ENCODE data around the gene ZNF511. TPM values are rescaled to one million over a fixed set of nuclear protein-coding genes. Genes with fewer than 3 reads are reported as not detected.

Gene ZNF511
- total and polyA plus RNA-seq, 4 experiments from 2014 or later: 31.5 to 107 (median 51.0) TPM

DNA sequence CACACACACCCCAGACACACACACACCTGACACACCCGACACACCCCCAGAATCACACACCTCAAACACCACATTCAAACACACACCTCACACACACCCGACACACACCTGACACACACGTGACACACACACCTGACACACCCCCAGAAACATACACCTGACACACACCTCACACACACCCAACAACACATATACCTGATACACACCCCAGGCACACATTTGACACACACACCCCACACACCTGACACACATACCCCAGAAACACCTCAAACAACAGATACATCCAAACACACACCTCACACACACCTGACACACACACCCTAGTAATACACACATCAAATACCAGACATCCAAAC is 28.6 kb downstream of the ZNF511 start:
- H3K4me3 Mint-ChIP-seq: no peak overlapping the region
- CTCF ChIA-PET (ENCODE audit: partially characterized antibody): interaction anchor here (1.4 kb wide), 1 partner anchor 9 kb away, joined by 4 read pairs; no protein-coding TSS in a partner anchor

DNA sequence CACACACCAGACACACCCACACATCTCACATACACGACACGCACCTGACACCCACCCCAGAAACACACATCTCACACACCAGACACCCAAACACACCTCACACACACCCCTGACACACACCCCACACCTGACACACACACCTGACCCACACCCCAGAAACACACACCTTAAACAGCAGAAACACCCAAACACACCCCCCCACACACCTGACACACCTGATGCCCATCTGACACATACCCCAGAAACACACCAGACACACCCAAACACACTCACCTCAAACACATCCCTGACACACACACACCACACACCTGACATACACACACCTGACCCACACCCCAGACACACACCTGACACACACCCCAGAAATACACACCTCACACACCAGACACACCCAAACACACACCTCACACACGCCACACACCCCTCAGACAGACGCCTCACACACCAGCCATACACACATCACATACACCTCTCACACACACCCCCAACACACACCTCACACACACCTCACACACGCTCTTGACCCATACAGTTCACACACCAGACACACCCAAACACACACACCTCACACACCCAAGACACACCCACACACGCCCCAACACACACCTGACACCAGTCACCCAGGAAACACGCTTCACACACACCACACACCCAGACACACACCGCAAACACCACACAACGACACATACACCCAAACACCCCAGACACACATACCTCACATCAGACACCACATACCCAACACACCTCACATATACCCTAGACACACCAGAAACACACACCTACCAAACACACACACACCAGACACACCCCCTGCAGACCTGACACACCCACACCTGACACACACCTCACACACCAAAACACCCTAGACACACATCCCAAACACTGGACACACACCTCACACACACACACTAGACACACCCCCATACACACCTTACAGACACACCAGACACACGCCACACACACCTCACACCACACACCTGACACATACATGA is 29.7 kb downstream of the ZNF511 start:
- H3K9me3 ChIP-seq (ENCODE audit: control insufficient read depth in 1 of 2, low read length in 2 of 2): no peaks in the 10 kb centered on the region

More for the DNA sequence above, 28.6 kb downstream of the ZNF511 start:
- H3K9me3 ChIP-seq (ENCODE audit: control insufficient read depth in 1 of 2, low read length in 2 of 2): no peaks in the 10 kb centered on the region
- POLR2A ChIA-PET (ENCODE audit: partially characterized antibody): interaction anchor here (1.1 to 2.0 kb wide), 4 partner anchors 9 to 62 kb away, joined by 4 to 12 read pairs (median 5); partner anchors contain the start of genes FUOM and PRAP1
- H3K27me3 ChIP-seq (ENCODE audit: insufficient read depth, low read length): no peaks in the 10 kb centered on the region
- intact Hi-C loops (cut with micrococcal nuclease): loop anchor here (2.0 kb wide), 2 partner anchors 21 to 29 kb away; partner anchors contain the start of genes FUOM, TUBGCP2 and ZNF511
- no peak for DNase-seq
- Mint-ChIP-seq H3K27me3 (peaks cover 0 to 5% of the 10 kb centered on the region in 2 donors), H3K4me1 (peaks cover 0 to 17% (median 3%) of the 10 kb centered on the region in 4 donors), H3K36me3 (no peaks in the 10 kb centered on the region), H3K27ac (no peak overlapping the region), H3K9me3 (peaks cover 0 to 6% (median 0%) of the 10 kb centered on the region in 8 donors)
- H3K36me3 ChIP-seq (ENCODE audit: insufficient read depth, low read length): no peaks in the 10 kb centered on the region
- H3K4me3 ChIP-seq (ENCODE audit: low read length in 2 of 2): no peak overlapping the region
- peaks cover 25% of the 10 kb centered on the region for H3K4me1 ChIP-seq (ENCODE audit: insufficient read depth, low read length)
- no peak overlapping the region for H3K27ac ChIP-seq (ENCODE audit: low read depth, low read length)

DNA sequence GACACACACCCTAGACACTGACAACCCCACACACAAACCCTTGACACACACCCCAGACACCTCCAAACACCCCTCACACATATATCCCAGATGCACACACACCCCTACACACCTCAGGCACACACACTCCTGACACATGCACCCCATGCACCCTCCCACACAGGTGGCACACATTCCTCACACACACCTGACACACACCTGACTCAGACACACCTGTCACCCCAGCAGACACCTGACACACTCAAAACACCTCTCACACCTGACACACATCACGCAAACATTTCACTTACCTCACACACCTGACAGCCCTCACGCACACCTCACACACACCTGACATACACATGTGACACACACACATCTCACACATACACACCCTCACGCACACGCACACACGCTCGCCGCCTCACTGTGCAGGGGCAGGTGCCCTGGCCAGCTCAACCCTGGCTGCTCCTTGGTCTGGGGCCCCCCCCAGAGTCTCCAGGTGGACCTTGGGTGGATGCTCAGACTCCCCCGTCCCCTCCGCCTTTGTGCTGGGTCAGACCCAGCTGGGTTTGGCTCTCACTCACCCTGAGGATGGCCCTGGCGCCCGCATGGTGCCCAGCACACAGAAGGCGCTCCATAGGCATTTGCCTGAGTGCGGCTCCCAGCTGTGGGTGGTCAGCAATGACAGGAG is 31.1 kb downstream of the ZNF511 start:
- Histone ChIP-seq H3K4me3 (ENCODE audit: low read length in 2 of 2) (no peak overlapping the region), H3K27me3 (ENCODE audit: insufficient read depth, low read length) (peaks cover 7% of the 10 kb centered on the region), H3K4me1 (ENCODE audit: insufficient read depth, low read length) (peaks cover 25% of the 10 kb centered on the region), H3K9me3 (ENCODE audit: control insufficient read depth in 1 of 2, low read length in 2 of 2) (no peaks in the 10 kb centered on the region), H3K27ac (ENCODE audit: low read depth, low read length) (no peak overlapping the region), H3K36me3 (ENCODE audit: insufficient read depth, low read length) (no peaks in the 10 kb centered on the region)
- H3K9me3 Mint-ChIP-seq: no peaks in the 10 kb centered on the region
- H3K36me3 Mint-ChIP-seq: no peaks in the 10 kb centered on the region
- H3K27ac Mint-ChIP-seq: no peak overlapping the region
- intact Hi-C loops (cut with micrococcal nuclease): no loop called here
- no peak for DNase-seq
- CTCF ChIA-PET (ENCODE audit: partially characterized antibody): no interaction called here
- POLR2A ChIA-PET (ENCODE audit: partially characterized antibody): no interaction called here
- peaks cover 0 to 9% (median 2%) of the 10 kb centered on the region in 4 donors for H3K4me1 Mint-ChIP-seq
- no peak overlapping the region for H3K4me3 Mint-ChIP-seq
- H3K27me3 Mint-ChIP-seq: peaks cover 7 to 16% of the 10 kb centered on the region in 2 donors

More for the DNA sequence above, 29.7 kb downstream of the ZNF511 start:
- Histone ChIP-seq H3K36me3 (ENCODE audit: insufficient read depth, low read length) (no peaks in the 10 kb centered on the region), H3K4me3 (ENCODE audit: low read length in 2 of 2) (no peak overlapping the region), H3K27me3 (ENCODE audit: insufficient read depth, low read length) (peaks cover 7% of the 10 kb centered on the region), H3K27ac (ENCODE audit: low read depth, low read length) (no peak overlapping the region), H3K4me1 (ENCODE audit: insufficient read depth, low read length) (peaks cover 25% of the 10 kb centered on the region)
- no peak overlapping the region for H3K27ac Mint-ChIP-seq
- DNase-seq: peak in 1 of 5 donors; percentile 29
- POLR2A ChIA-PET (ENCODE audit: partially characterized antibody): no interaction called here
- peaks cover 0 to 12% (median 3%) of the 10 kb centered on the region in 4 donors for H3K4me1 Mint-ChIP-seq
- intact Hi-C loops (cut with micrococcal nuclease): no loop called here
- no peaks in the 10 kb centered on the region for H3K36me3 Mint-ChIP-seq
- no peak overlapping the region for H3K4me3 Mint-ChIP-seq
- H3K9me3 Mint-ChIP-seq: peaks cover 0 to 2% (median 0%) of the 10 kb centered on the region in 8 donors
- H3K27me3 Mint-ChIP-seq: peaks cover 2 to 8% of the 10 kb centered on the region in 2 donors
- CTCF ChIA-PET (ENCODE audit: partially characterized antibody): no interaction called here

DNA sequence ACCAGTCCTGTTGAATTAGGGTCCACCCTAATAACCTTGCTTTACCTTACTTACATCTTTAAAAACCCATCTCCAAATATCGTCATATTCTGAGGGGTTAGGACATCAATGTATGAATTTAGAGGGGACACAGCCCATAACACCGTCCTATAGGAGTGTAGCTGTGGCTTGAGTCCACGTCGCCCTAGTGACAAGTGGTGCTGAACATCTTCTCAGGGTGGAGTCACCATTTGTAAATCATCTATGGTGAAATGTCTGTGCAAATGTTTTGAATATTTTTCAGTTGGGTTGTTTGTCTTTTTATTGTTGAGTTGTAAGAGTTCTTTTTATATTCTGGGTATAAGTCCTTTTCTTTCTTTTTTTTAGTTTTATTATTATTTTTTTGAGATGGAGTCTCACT is 33.3 kb downstream of the ZNF511 start:
- no peak for DNase-seq
- intact Hi-C loops (cut with micrococcal nuclease): no loop called here
- H3K36me3 Mint-ChIP-seq: no peaks in the 10 kb centered on the region
- no peak overlapping the region for H3K27ac ChIP-seq (ENCODE audit: low read depth, low read length)
- POLR2A ChIA-PET (ENCODE audit: partially characterized antibody): no interaction called here
- peaks cover 10% of the 10 kb centered on the region for H3K4me1 ChIP-seq (ENCODE audit: insufficient read depth, low read length)
- H3K27me3 ChIP-seq (ENCODE audit: insufficient read depth, low read length): peaks cover 7% of the 10 kb centered on the region
- no peak overlapping the region for H3K4me3 Mint-ChIP-seq
- CTCF ChIA-PET (ENCODE audit: partially characterized antibody): interaction anchor here (2.0 kb wide), 1 partner anchor 13 kb away, joined by 6 read pairs; no protein-coding TSS in a partner anchor
- no peaks in the 10 kb centered on the region for H3K4me1 Mint-ChIP-seq
- H3K27me3 Mint-ChIP-seq: peaks cover 16 to 27% of the 10 kb centered on the region in 2 donors
- H3K4me3 ChIP-seq (ENCODE audit: low read length in 2 of 2): no peak overlapping the region
- no peaks in the 10 kb centered on the region for H3K9me3 ChIP-seq (ENCODE audit: control insufficient read depth in 1 of 2, low read length in 2 of 2)
- no peaks in the 10 kb centered on the region for H3K9me3 Mint-ChIP-seq
- no peak overlapping the region for H3K27ac Mint-ChIP-seq
- H3K36me3 ChIP-seq (ENCODE audit: insufficient read depth, low read length): no peaks in the 10 kb centered on the region

DNA sequence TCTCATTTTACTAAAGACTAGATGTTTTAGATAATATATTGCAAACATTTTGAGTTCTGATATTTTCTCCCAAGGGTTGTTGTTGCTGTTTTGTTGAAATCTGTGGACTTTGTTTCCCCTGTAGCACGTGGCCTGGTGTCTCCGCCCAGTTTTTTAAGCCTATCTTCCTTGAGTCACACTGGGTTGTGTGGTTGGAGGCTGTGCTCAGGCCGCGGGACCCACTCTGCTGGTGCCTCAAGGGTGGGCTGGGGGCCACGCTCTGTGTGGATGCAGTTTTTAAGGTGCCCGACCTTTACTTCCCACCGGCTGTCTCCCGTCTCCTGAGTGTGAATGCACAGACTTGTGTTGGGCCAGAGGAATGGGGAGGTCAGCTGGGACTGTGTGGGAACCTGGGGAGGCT is 34.2 kb downstream of the ZNF511 start:
- no peaks in the 10 kb centered on the region for H3K36me3 Mint-ChIP-seq
- Histone ChIP-seq H3K4me1 (ENCODE audit: insufficient read depth, low read length) (peaks cover under 1% of the 10 kb centered on the region), H3K9me3 (ENCODE audit: control insufficient read depth in 1 of 2, low read length in 2 of 2) (no peaks in the 10 kb centered on the region), H3K36me3 (ENCODE audit: insufficient read depth, low read length) (no peaks in the 10 kb centered on the region), H3K27me3 (ENCODE audit: insufficient read depth, low read length) (peaks cover 7% of the 10 kb centered on the region), H3K27ac (ENCODE audit: low read depth, low read length) (no peak overlapping the region), H3K4me3 (ENCODE audit: low read length in 2 of 2) (no peak overlapping the region)
- ChIA-PET POLR2A (ENCODE audit: partially characterized antibody) (interaction anchor here (2.0 kb wide), 1 partner anchor 11 kb away, joined by 5 read pairs; no protein-coding TSS in a partner anchor), CTCF (ENCODE audit: partially characterized antibody) (interaction anchor here (2.0 kb wide), 1 partner anchor 14 kb away, joined by 6 read pairs; no protein-coding TSS in a partner anchor)
- H3K9me3 Mint-ChIP-seq: no peaks in the 10 kb centered on the region
- no peak for DNase-seq
- intact Hi-C loops (cut with micrococcal nuclease): no loop called here
- H3K27ac Mint-ChIP-seq: no peak overlapping the region
- peaks cover 16 to 27% of the 10 kb centered on the region in 2 donors for H3K27me3 Mint-ChIP-seq
- no peaks in the 10 kb centered on the region for H3K4me1 Mint-ChIP-seq
- H3K4me3 Mint-ChIP-seq: no peak overlapping the region

DNA sequence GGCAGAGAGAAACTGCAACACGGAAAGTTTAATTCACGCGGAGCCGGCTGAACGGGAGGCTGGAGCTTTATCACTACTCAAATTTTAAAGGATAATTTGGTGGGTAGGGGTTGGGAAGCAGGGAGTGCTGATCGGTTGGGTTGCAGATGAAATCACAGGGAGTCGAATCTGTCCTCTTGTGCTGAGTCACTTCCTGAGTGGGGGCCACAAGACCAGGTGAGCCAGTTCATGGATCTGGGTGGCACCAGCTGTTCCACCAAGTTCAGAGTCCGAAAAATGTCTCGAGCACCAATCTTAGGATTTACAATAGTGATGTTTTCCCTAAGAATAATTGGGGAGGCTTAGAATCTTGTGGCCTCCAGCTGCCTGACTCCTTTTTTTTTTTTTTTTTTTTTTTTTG is 34.8 kb downstream of the ZNF511 start:
- Mint-ChIP-seq H3K36me3 (no peaks in the 10 kb centered on the region), H3K4me1 (no peaks in the 10 kb centered on the region), H3K27ac (peak overlapping the region in 1 of 7 donors; percentile 22), H3K27me3 (peaks cover 16 to 27% of the 10 kb centered on the region in 2 donors), H3K4me3 (no peak overlapping the region), H3K9me3 (no peaks in the 10 kb centered on the region)
- no peak overlapping the region for H3K4me3 ChIP-seq (ENCODE audit: low read length in 2 of 2)
- H3K4me1 ChIP-seq (ENCODE audit: insufficient read depth, low read length): no peaks in the 10 kb centered on the region
- peaks cover 7% of the 10 kb centered on the region for H3K27me3 ChIP-seq (ENCODE audit: insufficient read depth, low read length)
- no peaks in the 10 kb centered on the region for H3K36me3 ChIP-seq (ENCODE audit: insufficient read depth, low read length)
- H3K9me3 ChIP-seq (ENCODE audit: control insufficient read depth in 1 of 2, low read length in 2 of 2): no peaks in the 10 kb centered on the region
- ChIA-PET POLR2A (ENCODE audit: partially characterized antibody) (interaction anchor here (2.0 kb wide), 1 partner anchor 10 kb away, joined by 5 read pairs; no protein-coding TSS in a partner anchor), CTCF (ENCODE audit: partially characterized antibody) (interaction anchor here (2.0 kb wide), 1 partner anchor 14 kb away, joined by 6 read pairs; no protein-coding TSS in a partner anchor)
- DNase-seq: no peak
- intact Hi-C loops (cut with micrococcal nuclease): no loop called here
- no peak overlapping the region for H3K27ac ChIP-seq (ENCODE audit: low read depth, low read length)

DNA sequence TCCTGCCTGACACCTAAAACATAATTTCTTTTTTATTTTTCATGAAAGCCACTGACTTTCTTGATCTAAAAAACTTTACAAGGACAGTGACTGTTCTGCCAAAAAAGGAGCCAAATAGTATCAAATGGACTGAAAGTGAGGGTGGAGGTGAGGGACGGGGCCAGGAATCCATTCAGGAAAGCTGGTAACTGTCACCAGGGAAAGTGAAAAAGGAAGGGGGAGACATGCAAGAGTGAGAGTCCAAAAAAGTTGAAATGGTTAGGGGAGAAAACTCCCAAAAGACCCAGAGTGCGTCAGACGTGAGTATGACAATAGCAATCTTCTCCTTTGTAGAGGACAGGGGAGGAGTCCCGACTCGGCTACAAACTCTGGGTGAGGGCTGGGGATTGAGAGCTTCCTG is 35.5 kb downstream of the ZNF511 start:
- no peak overlapping the region for H3K27ac ChIP-seq (ENCODE audit: low read depth, low read length)
- H3K9me3 ChIP-seq (ENCODE audit: control insufficient read depth in 1 of 2, low read length in 2 of 2): no peaks in the 10 kb centered on the region
- intact Hi-C loops (cut with micrococcal nuclease): no loop called here
- peaks cover 10% of the 10 kb centered on the region for H3K27me3 ChIP-seq (ENCODE audit: insufficient read depth, low read length)
- H3K4me1 Mint-ChIP-seq: peaks cover 0 to 2% (median under 1%) of the 10 kb centered on the region in 4 donors
- H3K27ac Mint-ChIP-seq: no peak overlapping the region
- H3K9me3 Mint-ChIP-seq: no peaks in the 10 kb centered on the region
- no peaks in the 10 kb centered on the region for H3K4me1 ChIP-seq (ENCODE audit: insufficient read depth, low read length)
- ChIA-PET CTCF (ENCODE audit: partially characterized antibody) (no interaction called here), POLR2A (ENCODE audit: partially characterized antibody) (interaction anchor here (2.0 kb wide), 1 partner anchor 9 kb away, joined by 5 read pairs; no protein-coding TSS in a partner anchor)
- H3K36me3 ChIP-seq (ENCODE audit: insufficient read depth, low read length): no peaks in the 10 kb centered on the region
- DNase-seq: no peak
- peaks cover 19 to 30% of the 10 kb centered on the region in 2 donors for H3K27me3 Mint-ChIP-seq
- no peak overlapping the region for H3K4me3 ChIP-seq (ENCODE audit: low read length in 2 of 2)
- H3K4me3 Mint-ChIP-seq: no peak overlapping the region
- H3K36me3 Mint-ChIP-seq: no peaks in the 10 kb centered on the region
